Measurements from ENCODE around the gene CLPX. TPM values are rescaled to one million over a fixed set of nuclear protein-coding genes. Genes with fewer than 3 reads are reported as not detected.

Gene CLPX
- total RNA-seq, 1 donor, result 44.5 TPM

GRCh38 chr15:65175511-65175910, 9.6 kb downstream of the CLPX start:
- no peak for TF ChIP-seq CTCF (IDR thresholded peaks at IDR 0.05; ENCODE audit: insufficient read depth, low read depth, low read length)
- DNase-seq (ENCODE audit: low read depth), result no peak
- H3K4me3 ChIP-seq (ENCODE audit: low read depth, low read length), result no peak overlapping the region

- no peak overlapping the region for H3K4me3 ChIP-seq (ENCODE audit: low read depth, low read length)
- no peak for TF ChIP-seq CTCF (IDR thresholded peaks at IDR 0.05; ENCODE audit: insufficient read depth, low read depth, low read length)
- DNase-seq (ENCODE audit: low read depth), result no peak
Measured at GRCh38 chr15:65174509-65174908, 10.6 kb downstream of the CLPX start.

- no peak overlapping the region for H3K4me3 ChIP-seq (ENCODE audit: low read depth, low read length)
- no peak for DNase-seq (ENCODE audit: low read depth)
- no peak for TF ChIP-seq CTCF (IDR thresholded peaks at IDR 0.05; ENCODE audit: insufficient read depth, low read depth, low read length)
Measured at GRCh38 chr15:65172531-65172930, 12.6 kb downstream of the CLPX start.

- TF ChIP-seq CTCF (IDR thresholded peaks at IDR 0.05; ENCODE audit: insufficient read depth, low read depth, low read length), result no peak
- no peak for DNase-seq (ENCODE audit: low read depth)
- no peak overlapping the region for H3K4me3 ChIP-seq (ENCODE audit: low read depth, low read length)
Measured at GRCh38 chr15:65171428-65171827, 13.7 kb downstream of the CLPX start.

GRCh38 chr15:65165875-65166274, 19.3 kb downstream of the CLPX start:
- TF ChIP-seq CTCF (IDR thresholded peaks at IDR 0.05; ENCODE audit: insufficient read depth, low read depth, low read length), result no peak
- no peak overlapping the region for H3K4me3 ChIP-seq (ENCODE audit: low read depth, low read length)
- no peak for DNase-seq (ENCODE audit: low read depth)

- DNase-seq (ENCODE audit: low read depth), result no peak
- no peak for TF ChIP-seq CTCF (IDR thresholded peaks at IDR 0.05; ENCODE audit: insufficient read depth, low read depth, low read length)
- no peak overlapping the region for H3K4me3 ChIP-seq (ENCODE audit: low read depth, low read length)
Measured at GRCh38 chr15:65164139-65164538, 21.0 kb downstream of the CLPX start.

GRCh38 chr15:65163041-65163440, 22.1 kb downstream of the CLPX start:
- no peak overlapping the region for H3K4me3 ChIP-seq (ENCODE audit: low read depth, low read length)
- no peak for TF ChIP-seq CTCF (IDR thresholded peaks at IDR 0.05; ENCODE audit: insufficient read depth, low read depth, low read length)
- DNase-seq (ENCODE audit: low read depth), result no peak

All from fibroblast of villous mesenchyme (primary cell).